MM.1S (cell line): ENCODE data around the gene TCEAL8.

ENCODE experiments used
- CTCF ChIP-seq: fragments of 300-600 bp; sonication (generic); IDR thresholded peaks from 2 replicates; pipeline ENCODE4 v1.5.1; 2016; ENCODE audit warnings: antibody characterized with exemption, low read length, mixed read lengths
- EZH2 ChIP-seq: fragments of 300-600 bp; sonication (generic); optimal IDR thresholded peaks from 2 replicates; pipeline ENCODE3; 2017; ENCODE audit warnings: low read depth, mild to moderate bottlenecking, antibody characterized with exemption, low read length, mixed read lengths

- TF ChIP-seq CTCF: no peak
- no peak for TF ChIP-seq EZH2
Observed at GRCh38 chrX:103293118-103293517, 38.2 kb upstream of the TCEAL8 start.
